NT2/D1 (cell line): ENCODE measurements around the gene PARP8.

Experiments
- YY1 ChIP-seq: IDR thresholded peaks from 2 replicates; pipeline ENCODE4 v1.6.1; 2011; ENCODE audit not compliant: insufficient read length, insufficient read depth
- ZNF274 ChIP-seq: IDR thresholded peaks from 2 replicates; pipeline ENCODE4 v1.6.1; 2011; ENCODE audit warnings: mild to moderate bottlenecking, low read depth, low read length

- TF ChIP-seq YY1 (no peak), ZNF274 (no peak)
Measured at GRCh38 chr5:50726475-50727148, 60.2 kb downstream of the PARP8 start.
